ENCODE measurements around the gene SP8.

Gene SP8

GRCh38 chr7:20787660-20788419 lies 1.2 kb upstream of the SP8 start:
- no peak overlapping the region for H3K4me3 ChIP-seq (ENCODE audit: low read length)
- DNase-seq (ENCODE audit: low read depth) = no peak
- no peak for TF ChIP-seq CTCF (IDR thresholded peaks at IDR 0.05; ENCODE audit: insufficient read depth, low read depth, low read length, missing control alignments)

DNA sequence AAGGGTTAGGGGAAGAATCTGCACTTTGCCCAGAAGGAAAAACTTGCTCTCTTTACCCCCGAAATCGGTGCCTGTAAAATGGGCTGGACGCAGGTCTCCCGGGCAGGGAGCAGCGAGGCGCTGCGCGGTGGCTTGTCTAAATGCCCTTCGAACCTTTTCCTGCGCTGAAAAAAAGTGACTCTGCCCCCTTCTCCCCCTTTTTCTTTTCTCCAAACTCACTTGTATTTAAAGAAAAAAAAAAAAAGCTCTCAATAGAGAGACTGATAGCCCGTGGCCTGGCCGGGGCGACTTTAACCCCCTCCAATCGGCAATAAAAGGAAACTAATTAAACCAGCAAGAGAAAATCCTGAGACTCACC lies 286 bp downstream of the SP8 start:
- no peak for TF ChIP-seq CTCF (IDR thresholded peaks at IDR 0.05; ENCODE audit: insufficient read depth, low read depth, low read length, missing control alignments)

GRCh38 chr7:20786049-20786412 lies 655 bp downstream of the SP8 start:
- peak overlapping the region; percentile 42 for H3K4me3 ChIP-seq (ENCODE audit: low read length)
- no peak for TF ChIP-seq CTCF (IDR thresholded peaks at IDR 0.05; ENCODE audit: insufficient read depth, low read depth, low read length, missing control alignments)
- DNase-seq (ENCODE audit: low read depth) = peak; percentile 10

More for the DNA sequence above, 286 bp downstream of the SP8 start:
- peak overlapping the region; percentile 42 for H3K4me3 ChIP-seq (ENCODE audit: low read length)
- no peak for DNase-seq (ENCODE audit: low read depth)

- H3K4me3 ChIP-seq (ENCODE audit: low read length) = peak overlapping the region; percentile 42
- TF ChIP-seq CTCF (IDR thresholded peaks at IDR 0.05; ENCODE audit: insufficient read depth, low read depth, low read length, missing control alignments) = no peak
- DNase-seq (ENCODE audit: low read depth) = peak; percentile 33
These were observed 1.3 kb downstream of the SP8 start for GRCh38 chr7:20785157-20786048.

- no peak for TF ChIP-seq CTCF (IDR thresholded peaks at IDR 0.05; ENCODE audit: insufficient read depth, low read depth, low read length, missing control alignments)
- no peak overlapping the region for H3K4me3 ChIP-seq (ENCODE audit: low read length)
- peak; percentile 70 for DNase-seq (ENCODE audit: low read depth)
These were observed 2.1 kb downstream of the SP8 start for GRCh38 chr7:20784388-20785156.

- peak; percentile 54 for DNase-seq (ENCODE audit: low read depth)
- TF ChIP-seq CTCF (IDR thresholded peaks at IDR 0.05; ENCODE audit: insufficient read depth, low read depth, low read length, missing control alignments) = peak; percentile 21
These were observed 2.8 kb downstream of the SP8 start for GRCh38 chr7:20783700-20784387.

More at GRCh38 chr7:20783700-20784387, 2.8 kb downstream of the SP8 start:
- H3K4me3 ChIP-seq (ENCODE audit: low read length) = no peak overlapping the region

Measured in epithelial cell of esophagus (primary cell).